ENCODE data around the gene KLC4. TPM values are rescaled to one million over a fixed set of nuclear protein-coding genes. Genes with fewer than 3 reads are reported as not detected.

KLC4 gene
- total RNA-seq, result 10 to 100 TPM; 18.8 to 35.4 (median 26.9) TPM
- polyA plus RNA-seq, result 10 to 100 TPM; 23.5 to 30.0 TPM
- long read RNA-seq, donor 1, transcript KLC4-202 (16 exons, 2,404 nt), result major isoform, 14 of 33 reads
- long read RNA-seq, donor 1, partial matches to known transcripts, result 8 of 33 reads
- long read RNA-seq, donor 1, other reads (novel, unspliced or antisense), result 9 of 33 reads
- long read RNA-seq, donor 2, transcript KLC4-202 (16 exons, 2,404 nt), result major isoform, 25 of 46 reads
- long read RNA-seq, donor 2, partial matches to known transcripts, result 7 of 46 reads
- long read RNA-seq, donor 2, other reads (novel, unspliced or antisense), result 13 of 46 reads
- long read RNA-seq, donor 3, transcript KLC4-202 (16 exons, 2,404 nt), result major isoform, 10 of 29 reads
- long read RNA-seq, donor 3, partial matches to known transcripts, result 8 of 29 reads
- long read RNA-seq, donor 3, other reads (novel, unspliced or antisense), result 7 of 29 reads

GRCh38 chr6:43059168-43060033 is at the start of gene KLC4, which contains the start of gene MRPL2:
TSS of gene KLC4 (plus strand) at chr6:43059631. CDS start at chr6:43061336, 1,705 bp downstream.
TSS of gene MRPL2 (minus strand) at chr6:43059434. CDS start at chr6:43059381, 53 bp downstream.
- DNase-seq (peak; percentile 97 to 99 (median 98)), ATAC-seq (peak; percentile 96 to 99 (median 98))
- Histone ChIP-seq H3K4me3 (peak within 1 kb of the TSS; percentile 69 to 96 (median 84)), H3K9me3 (no peaks in the 10 kb centered on the region), H3K27me3 (no peaks in the 10 kb centered on the region), H3K27ac (peak within 1 kb of the TSS; percentile 67 to 98 (median 88)), H3K4me1 (peaks cover 0 to 41% (median 21%) of the 10 kb centered on the region in 12 donors), H3K36me3 (peaks cover 0 to 56% (median 39%) of the 10 kb centered on the region in 9 donors)
- intact Hi-C loops (cut with DNase I), result loop anchor here in 5 of 10 donors (1.0 to 10.0 kb wide), 5 partner anchors 42 to 155 kb away; partner anchors contain the start of genes KLHDC3 (in 1 of the 5), PPP2R5D (in 1 of the 5) and SRF (in 1 of the 5)
- TF ChIP-seq CTCF (IDR thresholded peaks at IDR 0.05), result no peak
- TF ChIP-seq POLR2A (IDR thresholded peaks at IDR 0.05), result peak in 1 of 2 donors; percentile 69
- WGBS, 4 donors, result 0 to 1% (median 0%) methylated on average over 36 to 64 of the region's 64 CpGs

GRCh38 chr6:43011207-43011606 is 48.2 kb upstream of the KLC4 start:
- TF ChIP-seq POLR2A (IDR thresholded peaks at IDR 0.05), result no peak
- TF ChIP-seq CTCF (IDR thresholded peaks at IDR 0.05), result no peak
- intact Hi-C loops (cut with DNase I), result loop anchor here in 4 of 10 donors (5.0 to 10.0 kb wide), 3 partner anchors 34 to 131 kb away; partner anchors contain the start of gene PEX6 (in 1 of the 4)
- Histone ChIP-seq H3K27ac (no peak overlapping the region), H3K36me3 (peaks cover 0 to 62% (median 58%) of the 10 kb centered on the region in 9 donors), H3K4me3 (no peak overlapping the region), H3K4me1 (peaks cover 4 to 38% (median 28%) of the 10 kb centered on the region in 12 donors), H3K27me3 (no peaks in the 10 kb centered on the region), H3K9me3 (no peaks in the 10 kb centered on the region)
- no peak for DNase-seq
- 67 to 83% (median 77%) methylated on average over 5 to 6 of the region's 6 CpGs for WGBS, 4 donors
- no peak for ATAC-seq

GRCh38 chr6:43012364-43012763 is 47.1 kb upstream of the KLC4 start:
- Histone ChIP-seq H3K4me3 (peak overlapping the region in 2 of 12 donors; percentile 74 to 76), H3K36me3 (peaks cover 0 to 58% (median 51%) of the 10 kb centered on the region in 9 donors), H3K27me3 (no peaks in the 10 kb centered on the region), H3K27ac (peak overlapping the region in 1 of 12 donors; percentile 79), H3K4me1 (peaks cover 4 to 49% (median 39%) of the 10 kb centered on the region in 12 donors), H3K9me3 (no peaks in the 10 kb centered on the region)
- 74 to 82% (median 80%) methylated on average over 6 of the region's 6 CpGs for WGBS, 4 donors
- DNase-seq, result no peak
- TF ChIP-seq POLR2A (IDR thresholded peaks at IDR 0.05) (no peak), CTCF (IDR thresholded peaks at IDR 0.05) (no peak)
- no peak for ATAC-seq
- intact Hi-C loops (cut with DNase I), result loop anchor here in 5 of 10 donors (2.0 to 10.0 kb wide), 4 partner anchors 34 to 130 kb away; partner anchors contain the start of gene PEX6 (in 2 of the 5)

Measured in heart left ventricle (tissue), 16 donors.